ENCODE measurements around the gene SSBP3.

DNA sequence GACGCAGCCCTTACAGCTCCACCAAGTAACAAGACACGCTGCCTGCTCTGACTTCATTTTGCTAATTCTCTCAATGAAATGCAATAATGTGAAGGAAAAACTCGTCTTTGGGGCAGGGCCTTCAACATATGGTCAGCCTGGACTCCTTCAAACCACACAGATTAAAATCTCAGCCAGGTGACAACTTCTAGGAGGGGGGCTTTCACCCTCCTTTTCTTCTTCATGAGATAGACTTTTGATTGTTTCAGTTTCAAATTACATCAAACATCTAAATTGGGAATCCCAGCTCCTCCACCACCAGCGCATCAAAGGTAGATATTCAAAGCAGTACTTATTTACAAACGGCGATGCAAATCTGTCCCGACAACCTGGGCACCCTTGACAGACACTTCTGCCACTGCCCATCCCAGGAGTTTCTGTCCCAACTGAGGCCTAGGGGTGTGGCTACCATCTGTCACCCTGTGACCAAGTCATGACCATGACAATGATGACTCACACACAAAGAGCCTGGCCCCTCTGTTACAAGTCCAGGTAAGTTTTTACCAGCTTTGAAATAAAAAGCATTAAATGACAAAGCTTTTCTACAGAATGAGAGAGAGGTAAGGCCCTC, 29.7 kb downstream of the SSBP3 start:
- TF ChIP-seq, protein P1, sequence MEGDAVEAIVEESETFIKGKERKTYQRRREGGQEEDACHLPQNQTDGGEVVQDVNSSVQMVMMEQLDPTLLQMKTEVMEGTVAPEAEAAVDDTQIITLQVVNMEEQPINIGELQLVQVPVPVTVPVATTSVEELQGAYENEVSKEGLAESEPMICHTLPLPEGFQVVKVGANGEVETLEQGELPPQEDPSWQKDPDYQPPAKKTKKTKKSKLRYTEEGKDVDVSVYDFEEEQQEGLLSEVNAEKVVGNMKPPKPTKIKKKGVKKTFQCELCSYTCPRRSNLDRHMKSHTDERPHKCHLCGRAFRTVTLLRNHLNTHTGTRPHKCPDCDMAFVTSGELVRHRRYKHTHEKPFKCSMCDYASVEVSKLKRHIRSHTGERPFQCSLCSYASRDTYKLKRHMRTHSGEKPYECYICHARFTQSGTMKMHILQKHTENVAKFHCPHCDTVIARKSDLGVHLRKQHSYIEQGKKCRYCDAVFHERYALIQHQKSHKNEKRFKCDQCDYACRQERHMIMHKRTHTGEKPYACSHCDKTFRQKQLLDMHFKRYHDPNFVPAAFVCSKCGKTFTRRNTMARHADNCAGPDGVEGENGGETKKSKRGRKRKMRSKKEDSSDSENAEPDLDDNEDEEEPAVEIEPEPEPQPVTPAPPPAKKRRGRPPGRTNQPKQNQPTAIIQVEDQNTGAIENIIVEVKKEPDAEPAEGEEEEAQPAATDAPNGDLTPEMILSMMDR (IDR thresholded peaks at IDR 0.05; ENCODE audit: insufficient read depth, low read length, poor library complexity, severe bottlenecking), result no peak
- no peak for TF ChIP-seq EZH2phosphoT487 (conservative IDR thresholded peaks at IDR 0.05; ENCODE audit: low read length)
